Measurements from ENCODE around the gene CRADD.

GRCh38 chr12:93741659-93742109, 64.5 kb downstream of the CRADD start:
- TF ChIP-seq POLR2A (IDR thresholded peaks at IDR 0.05; ENCODE audit: low read length) (no peak), GATA1 (IDR thresholded peaks at IDR 0.05; ENCODE audit: low read depth, low read length) (no peak)
